ENCODE data around the gene MYOZ1. TPM values are rescaled to one million over a fixed set of nuclear protein-coding genes. Genes with fewer than 3 reads are reported as not detected.

Gene MYOZ1
- total and polyA plus RNA-seq, 2 of the 4 experiments (the other 2 are of a cell fraction) = 0.18 to 0.29 TPM

GRCh38 chr10:73653195-73653594 is 11.9 kb upstream of the MYOZ1 start:
- TF ChIP-seq, protein P1, sequence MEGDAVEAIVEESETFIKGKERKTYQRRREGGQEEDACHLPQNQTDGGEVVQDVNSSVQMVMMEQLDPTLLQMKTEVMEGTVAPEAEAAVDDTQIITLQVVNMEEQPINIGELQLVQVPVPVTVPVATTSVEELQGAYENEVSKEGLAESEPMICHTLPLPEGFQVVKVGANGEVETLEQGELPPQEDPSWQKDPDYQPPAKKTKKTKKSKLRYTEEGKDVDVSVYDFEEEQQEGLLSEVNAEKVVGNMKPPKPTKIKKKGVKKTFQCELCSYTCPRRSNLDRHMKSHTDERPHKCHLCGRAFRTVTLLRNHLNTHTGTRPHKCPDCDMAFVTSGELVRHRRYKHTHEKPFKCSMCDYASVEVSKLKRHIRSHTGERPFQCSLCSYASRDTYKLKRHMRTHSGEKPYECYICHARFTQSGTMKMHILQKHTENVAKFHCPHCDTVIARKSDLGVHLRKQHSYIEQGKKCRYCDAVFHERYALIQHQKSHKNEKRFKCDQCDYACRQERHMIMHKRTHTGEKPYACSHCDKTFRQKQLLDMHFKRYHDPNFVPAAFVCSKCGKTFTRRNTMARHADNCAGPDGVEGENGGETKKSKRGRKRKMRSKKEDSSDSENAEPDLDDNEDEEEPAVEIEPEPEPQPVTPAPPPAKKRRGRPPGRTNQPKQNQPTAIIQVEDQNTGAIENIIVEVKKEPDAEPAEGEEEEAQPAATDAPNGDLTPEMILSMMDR (conservative IDR thresholded peaks at IDR 0.05; ENCODE audit: low read depth, low read length) = no peak
- TF ChIP-seq POLR2A (IDR thresholded peaks at IDR 0.05; ENCODE audit: low read depth, low read length) = no peak
- no peak for TF ChIP-seq NFE2L2 (IDR thresholded peaks at IDR 0.05; ENCODE audit: low read depth, low read length)
- no peak for TF ChIP-seq CHD1 (IDR thresholded peaks at IDR 0.05; ENCODE audit: low read depth, low read length)
- no peak for TF ChIP-seq RCOR1 (IDR thresholded peaks at IDR 0.05; ENCODE audit: insufficient replicate concordance, low read length)
- no peak for TF ChIP-seq BHLHE40 (IDR thresholded peaks at IDR 0.05; ENCODE audit: low read depth, low read length)
- no peak for TF ChIP-seq ELK1 (IDR thresholded peaks at IDR 0.05; ENCODE audit: borderline replicate concordance, low read depth, low read length)
- no peak for TF ChIP-seq CEBPB (IDR thresholded peaks at IDR 0.05; ENCODE audit: low read depth, low read length)
- TF ChIP-seq SMC3 (IDR thresholded peaks at IDR 0.05; ENCODE audit: low read depth, low read length) = no peak
- no peak for TF ChIP-seq FOS (IDR thresholded peaks at IDR 0.05; ENCODE audit: low read depth, low read length)
- no peak for TF ChIP-seq MAZ (IDR thresholded peaks at IDR 0.05; ENCODE audit: borderline replicate concordance, low read depth, low read length)
- no peak for TF ChIP-seq USF2 (IDR thresholded peaks at IDR 0.05; ENCODE audit: low read depth, low read length)
- no peak for TF ChIP-seq RAD21 (IDR thresholded peaks at IDR 0.05; ENCODE audit: low read length)
- TF ChIP-seq MXI1 (IDR thresholded peaks at IDR 0.05; ENCODE audit: borderline replicate concordance, low read depth, low read length) = no peak
- no peaks in the 10 kb centered on the region for H3K36me3 ChIP-seq (ENCODE audit: control insufficient read depth, insufficient read depth, low read length)
- no peak overlapping the region for H2AK9ac ChIP-seq (replicated peaks; ENCODE audit: low read depth, low read length, poor library complexity)
- H2BK5ac ChIP-seq (ENCODE audit: low read depth, low read length, poor library complexity, severe bottlenecking) = no peak overlapping the region
- H3K4me3 ChIP-seq (ENCODE audit: insufficient read depth, low read depth, low read length) = no peak overlapping the region
- H2BK15ac ChIP-seq (ENCODE audit: low read depth, low read length) = 0 out of 3 replicates have a peak overlapping the region, but pooled peaks have one; percentile 21
- dilution Hi-C loops (cut with HindIII; ENCODE audit: low sequenced_read_pairs, unreplicated experiment) = no loop called here
- H4K8ac ChIP-seq (ENCODE audit: low read depth in 2 of 2, low read length in 2 of 2) = no peak overlapping the region
- BruUV-seq (replicated peaks) = no TSS peak
- peak overlapping the region; percentile 36; the same call in 1 of the 2 replicates for H3K14ac ChIP-seq (replicated peaks; ENCODE audit: low read depth, low read length)
- CTCF ChIA-PET = no interaction called here
- no peaks in the 10 kb centered on the region for H4K20me1 ChIP-seq (ENCODE audit: insufficient read depth, low read length)
- H3K4me2 ChIP-seq (ENCODE audit: low read depth, low read length) = no peak overlapping the region
- peak overlapping the region; percentile 61 for H2AK5ac ChIP-seq (ENCODE audit: low read depth, low read length)
- no peak overlapping the region for H3K9ac ChIP-seq (ENCODE audit: low read depth, low read length)
- no peaks in the 10 kb centered on the region for H3K27me3 ChIP-seq (ENCODE audit: control insufficient read depth, insufficient read depth, low read length)
- peak overlapping the region; percentile 45 for H2AFZ ChIP-seq (replicated peaks; ENCODE audit: low read length, poor library complexity)
- H3K9me1 ChIP-seq (ENCODE audit: insufficient read depth, low read length) = peaks cover 25% of the 10 kb centered on the region
- peaks cover 23% of the 10 kb centered on the region for H3K4me1 ChIP-seq (ENCODE audit: control insufficient read depth, insufficient read depth, low read length)
- H3K4ac ChIP-seq (ENCODE audit: low read depth, low read length) = peak overlapping the region; percentile 44
- H3K9me3 ChIP-seq (ENCODE audit: control insufficient read depth, insufficient read depth, low read length) = no peaks in the 10 kb centered on the region
- ATAC-seq (ENCODE audit: low read depth) = no peak
- no peak overlapping the region for H3K56ac ChIP-seq (ENCODE audit: extremely low read depth, insufficient read depth, low read length)
- peak overlapping the region; percentile 43; the same call in 1 of the 2 replicates for H4K91ac ChIP-seq (ENCODE audit: insufficient read depth, low read depth, low read length)
- no peak for DNase-seq
- no peak overlapping the region for H4K5ac ChIP-seq (ENCODE audit: low read depth, low read length)
- no peak overlapping the region for H3K23ac ChIP-seq (ENCODE audit: low read depth, low read length)
- POLR2A ChIA-PET (ENCODE audit: unreplicated experiment) = no interaction called here
- 82% methylated on average over 3 of the region's 11 CpGs; no CpG with 5 or more reads in 1 of the 2 experiments for WGBS, 2 experiments (ENCODE audit: extremely low coverage in 2 of 2, insufficient read length in 1 of 2)
- in situ Hi-C loops (cut with MboI; ENCODE audit: low sequenced_read_pairs) = no loop called here
- H3K79me1 ChIP-seq (ENCODE audit: low read depth in 1 of 2, low read length in 2 of 2) = peaks cover 0 to 14% of the 10 kb centered on the region in 2 experiments; a peak in 2 of 4 replicates
- H3K18ac ChIP-seq (ENCODE audit: low read depth, low read length) = no peak overlapping the region
- peak overlapping the region; percentile 82 for H2BK120ac ChIP-seq (ENCODE audit: low read depth, low read length)
- intact Hi-C loops (cut with micrococcal nuclease) = no loop called here
- H2BK20ac ChIP-seq (ENCODE audit: low read depth, low read length) = peak overlapping the region; percentile 66; the same call in 1 of the 2 replicates
- no peak overlapping the region for H3K27ac ChIP-seq (ENCODE audit: insufficient read depth, low read length)

All from IMR-90 (cell line).